ENCODE data around the gene ANKRD11. TPM values are rescaled to one million over a fixed set of nuclear protein-coding genes. Genes with fewer than 3 reads are reported as not detected.
A peak's percentile ranks its signal among the peaks of the same experiment; 100 is the strongest.

The ANKRD11 gene
- total and polyA plus RNA-seq, 7 experiments from 2014 or later = 8.7 to 254 (median 239) TPM

GRCh38 chr16:89534252-89534756 is 43.9 kb upstream of the ANKRD11 start:
- Histone ChIP-seq H3K4me1 (ENCODE audit: control insufficient read depth in 2 of 2, insufficient read depth in 2 of 2, low read length in 2 of 2) (peaks cover 9 to 22% of the 10 kb centered on the region in 2 donors), H3K4me3 (ENCODE audit: low read length) (peak overlapping the region; percentile 5), H3K27ac (ENCODE audit: low read depth, low read length) (peak overlapping the region; percentile 49), H3K9me3 (ENCODE audit: control insufficient read depth in 2 of 3, low read length in 3 of 3) (no peaks in the 10 kb centered on the region), H3K36me3 (ENCODE audit: control insufficient read depth in 2 of 3, insufficient read depth in 3 of 3, low read length in 3 of 3) (peaks cover 0 to 62% (median 8%) of the 10 kb centered on the region in 3 experiments), H3K27me3 (ENCODE audit: control insufficient read depth in 2 of 2, insufficient read depth in 2 of 2, low read length in 2 of 2) (no peaks in the 10 kb centered on the region)
- Mint-ChIP-seq H3K27ac (peak overlapping the region; percentile 91 to 100 (median 94)), H3K27me3 (no peaks in the 10 kb centered on the region), H3K4me1 (peaks cover 17 to 27% (median 24%) of the 10 kb centered on the region in 7 donors), H3K9me3 (no peaks in the 10 kb centered on the region), H3K4me3 (peak overlapping the region; percentile 57 to 83 (median 72)), H3K36me3 (peaks cover 2 to 21% (median 10%) of the 10 kb centered on the region in 5 donors)
- CTCF ChIA-PET = interaction anchor here (0.7 to 0.9 kb wide), 2 partner anchors 17 to 23 kb away, joined by 3 to 4 read pairs; no protein-coding TSS in a partner anchor
- DNase-seq = peak in 7 of 9 donors; percentile 60 to 80 (median 74)
- intact Hi-C loops (cut with micrococcal nuclease) = loop anchor here (1.0 to 2.0 kb wide), 7 partner anchors 15 to 111 kb away; partner anchors contain the start of genes RPL13 (in 2 of the 2), ANKRD11 (in 1 of the 2) and SPG7 (in 1 of the 2)
- ATAC-seq = peak; percentile 96
- POLR2A ChIA-PET = interaction anchor here (0.6 to 2.1 kb wide), 11 partner anchors 15 to 724 kb away, joined by 3 to 18 read pairs (median 5); no protein-coding TSS in a partner anchor

- Histone ChIP-seq H3K9me3 (ENCODE audit: control insufficient read depth in 2 of 3, low read length in 3 of 3) (no peaks in the 10 kb centered on the region), H3K4me1 (ENCODE audit: control insufficient read depth in 2 of 2, insufficient read depth in 2 of 2, low read length in 2 of 2) (peaks cover 9 to 22% of the 10 kb centered on the region in 2 donors), H3K27me3 (ENCODE audit: control insufficient read depth in 2 of 2, insufficient read depth in 2 of 2, low read length in 2 of 2) (no peaks in the 10 kb centered on the region), H3K27ac (ENCODE audit: low read depth, low read length) (no peak overlapping the region), H3K4me3 (ENCODE audit: low read length) (no peak overlapping the region), H3K36me3 (ENCODE audit: control insufficient read depth in 2 of 3, insufficient read depth in 3 of 3, low read length in 3 of 3) (peaks cover 3 to 60% (median 8%) of the 10 kb centered on the region in 3 experiments)
- Mint-ChIP-seq H3K27me3 (no peaks in the 10 kb centered on the region), H3K4me3 (no peak overlapping the region), H3K4me1 (peaks cover 17 to 27% (median 24%) of the 10 kb centered on the region in 7 donors), H3K9me3 (no peaks in the 10 kb centered on the region), H3K36me3 (peaks cover 9 to 34% (median 19%) of the 10 kb centered on the region in 5 donors), H3K27ac (peak overlapping the region in 4 of 9 donors; percentile 12 to 30 (median 21))
- POLR2A ChIA-PET = interaction anchor here (0.9 to 2.6 kb wide), 2 partner anchors 21 to 27 kb away, joined by 4 to 5 read pairs; no protein-coding TSS in a partner anchor
- DNase-seq = no peak
- CTCF ChIA-PET = no interaction called here
- intact Hi-C loops (cut with micrococcal nuclease) = no loop called here
- no peak for ATAC-seq
Observed at GRCh38 chr16:89531821-89532526, 41.6 kb upstream of the ANKRD11 start.

- Mint-ChIP-seq H3K27ac (peak overlapping the region in 2 of 9 donors; percentile 28 to 41), H3K4me1 (peaks cover 18 to 24% (median 23%) of the 10 kb centered on the region in 7 donors), H3K36me3 (peaks cover 9 to 42% (median 24%) of the 10 kb centered on the region in 5 donors), H3K27me3 (no peaks in the 10 kb centered on the region), H3K9me3 (no peaks in the 10 kb centered on the region), H3K4me3 (no peak overlapping the region)
- POLR2A ChIA-PET = interaction anchor here (2.6 kb wide), 1 partner anchor 28 kb away, joined by 5 read pairs; no protein-coding TSS in a partner anchor
- ATAC-seq (no peak), DNase-seq (no peak)
- Histone ChIP-seq H3K27me3 (ENCODE audit: control insufficient read depth in 2 of 2, insufficient read depth in 2 of 2, low read length in 2 of 2) (no peaks in the 10 kb centered on the region), H3K4me1 (ENCODE audit: control insufficient read depth in 2 of 2, insufficient read depth in 2 of 2, low read length in 2 of 2) (peaks cover 9 to 21% of the 10 kb centered on the region in 2 donors), H3K27ac (ENCODE audit: low read depth, low read length) (no peak overlapping the region), H3K9me3 (ENCODE audit: control insufficient read depth in 2 of 3, low read length in 3 of 3) (no peaks in the 10 kb centered on the region), H3K36me3 (ENCODE audit: control insufficient read depth in 2 of 3, insufficient read depth in 3 of 3, low read length in 3 of 3) (peaks cover 7 to 68% (median 20%) of the 10 kb centered on the region in 3 experiments), H3K4me3 (ENCODE audit: low read length) (no peak overlapping the region)
- intact Hi-C loops (cut with micrococcal nuclease) = no loop called here
- CTCF ChIA-PET = interaction anchor here (0.6 kb wide), 1 partner anchor 64 kb away, joined by 4 read pairs; no protein-coding TSS in a partner anchor
Observed at GRCh38 chr16:89530401-89531381, 40.3 kb upstream of the ANKRD11 start.

GRCh38 chr16:89529097-89529496 is 38.7 kb upstream of the ANKRD11 start:
- no peaks in the 10 kb centered on the region for H3K27me3 Mint-ChIP-seq
- peak overlapping the region in 1 of 9 donors; percentile 62 for H3K27ac Mint-ChIP-seq
- H3K36me3 Mint-ChIP-seq = peaks cover 9 to 48% (median 20%) of the 10 kb centered on the region in 5 donors

GRCh38 chr16:89525146-89525913 is 35.0 kb upstream of the ANKRD11 start:
- Mint-ChIP-seq H3K27ac (peak overlapping the region in 1 of 9 donors; percentile 76), H3K4me1 (peaks cover 0 to 11% (median 5%) of the 10 kb centered on the region in 7 donors), H3K4me3 (no peak overlapping the region), H3K27me3 (no peaks in the 10 kb centered on the region), H3K9me3 (no peaks in the 10 kb centered on the region), H3K36me3 (peaks cover 9 to 54% (median 17%) of the 10 kb centered on the region in 5 donors)
- intact Hi-C loops (cut with micrococcal nuclease) = no loop called here
- POLR2A ChIA-PET = interaction anchor here (1.4 kb wide), 1 partner anchor 19 kb away, joined by 5 read pairs; no protein-coding TSS in a partner anchor
- no peak overlapping the region for H3K4me3 ChIP-seq (ENCODE audit: low read length)
- ATAC-seq = no peak
- CTCF ChIA-PET = interaction anchor here (1.5 kb wide), 1 partner anchor 24 kb away, joined by 3 read pairs; no protein-coding TSS in a partner anchor
- H3K9me3 ChIP-seq (ENCODE audit: control insufficient read depth in 2 of 3, low read length in 3 of 3) = no peaks in the 10 kb centered on the region
- H3K27me3 ChIP-seq (ENCODE audit: control insufficient read depth in 2 of 2, insufficient read depth in 2 of 2, low read length in 2 of 2) = no peaks in the 10 kb centered on the region
- H3K27ac ChIP-seq (ENCODE audit: low read depth, low read length) = no peak overlapping the region
- H3K4me1 ChIP-seq (ENCODE audit: control insufficient read depth in 2 of 2, insufficient read depth in 2 of 2, low read length in 2 of 2) = no peaks in the 10 kb centered on the region
- no peak for DNase-seq
- peaks cover 14 to 92% (median 26%) of the 10 kb centered on the region in 3 experiments for H3K36me3 ChIP-seq (ENCODE audit: control insufficient read depth in 2 of 3, insufficient read depth in 3 of 3, low read length in 3 of 3)

More at GRCh38 chr16:89529097-89529496, 38.7 kb upstream of the ANKRD11 start:
- Mint-ChIP-seq H3K4me1 (peaks cover 6 to 9% (median 8%) of the 10 kb centered on the region in 7 donors), H3K9me3 (no peaks in the 10 kb centered on the region), H3K4me3 (no peak overlapping the region)
- no peaks in the 10 kb centered on the region for H3K27me3 ChIP-seq (ENCODE audit: control insufficient read depth in 2 of 2, insufficient read depth in 2 of 2, low read length in 2 of 2)
- ATAC-seq = no peak
- intact Hi-C loops (cut with micrococcal nuclease) = no loop called here
- DNase-seq = no peak
- H3K36me3 ChIP-seq (ENCODE audit: control insufficient read depth in 2 of 3, insufficient read depth in 3 of 3, low read length in 3 of 3) = peaks cover 8 to 79% (median 26%) of the 10 kb centered on the region in 3 experiments
- ChIA-PET CTCF (no interaction called here), POLR2A (no interaction called here)
- no peak overlapping the region for H3K27ac ChIP-seq (ENCODE audit: low read depth, low read length)
- peaks cover 3 to 7% of the 10 kb centered on the region in 2 donors for H3K4me1 ChIP-seq (ENCODE audit: control insufficient read depth in 2 of 2, insufficient read depth in 2 of 2, low read length in 2 of 2)
- no peak overlapping the region for H3K4me3 ChIP-seq (ENCODE audit: low read length)
- H3K9me3 ChIP-seq (ENCODE audit: control insufficient read depth in 2 of 3, low read length in 3 of 3) = no peaks in the 10 kb centered on the region

Data from naive thymus-derived CD4-positive, alpha-beta T cell (primary cell).